K562 (cell line): ENCODE measurements around the gene DHDH. TPM values are rescaled to one million over a fixed set of nuclear protein-coding genes. Genes with fewer than 3 reads are reported as not detected.
A peak's percentile ranks its signal among the peaks of the same experiment; 100 is the strongest.

Experiments used
- ATF1 ChIP-seq, 2 experiments: fragments of 450-650 bp in 1 of 2; IDR thresholded peaks; 2 replicates each; pipeline ENCODE4 v1.6.1; 2016; ENCODE audit warnings: missing compliant biosample characterization in 1 of 2, missing genetic modification characterization in 1 of 2
- BRD9 ChIP-seq: fragments of 450-650 bp; IDR thresholded peaks from 2 replicates; pipeline ENCODE4 v1.6.1; 2018; ENCODE audit warnings: low read depth; ENCODE audit not compliant: partially characterized antibody
- CBX8 ChIP-seq: fragments of 200-600 bp; sonication (generic); IDR thresholded peaks from 2 replicates; pipeline ENCODE4 v1.6.1; 2012; ENCODE audit warnings: borderline replicate concordance, mixed run types, low read depth, mild to moderate bottlenecking, moderate library complexity, mixed read lengths, low read length, control low read depth, inconsistent platforms; ENCODE audit not compliant: poor library complexity, severe bottlenecking; ENCODE audit errors: extremely low read depth
- CXXC5 ChIP-seq: fragments of 250-450 bp; sonication (Bioruptor Pico); IDR thresholded peaks from 2 replicates; pipeline ENCODE4 v1.8.0; 2022; ENCODE audit warnings: inconsistent platforms, mild to moderate bottlenecking, moderate library complexity
- EGR1 ChIP-seq: fragments of 450-650 bp; conservative IDR thresholded peaks from 2 replicates; pipeline ENCODE4 v1.6.1; 2017; ENCODE audit warnings: mild to moderate bottlenecking
- ESRRB ChIP-seq: fragments of 250-450 bp; sonication (Bioruptor Pico); IDR thresholded peaks from 2 replicates; pipeline ENCODE4 v1.5.0; 2020; ENCODE audit warnings: mild to moderate bottlenecking, moderate library complexity, borderline replicate concordance
- KLF10 ChIP-seq: fragments of 250-450 bp; sonication (Bioruptor Pico); IDR thresholded peaks from 2 replicates; pipeline ENCODE4 v1.6.1; 2021; ENCODE audit warnings: matching md5 sums
- RAD21 ChIP-seq, 2 experiments: fragments of 250-450 bp in 1 of 2; fragments of 450-650 bp in 1 of 2; sonication (Bioruptor Pico) in 1 of 2; formaldehyde crosslinking in 1 of 2; IDR thresholded peaks in 1 of 2; conservative IDR thresholded peaks in 1 of 2; 2 replicates each; pipeline versions ENCODE4 v1.4.0 to v1.8.0; 2020 to 2022; ENCODE audit warnings: mild to moderate bottlenecking in 2 of 2, moderate library complexity in 1 of 2
- RB1 ChIP-seq: fragments of 450-650 bp; IDR thresholded peaks from 2 replicates; pipeline ENCODE4 v1.6.1; 2017; ENCODE audit warnings: low read depth, mild to moderate bottlenecking
- RNF219 ChIP-seq: fragments of 250-450 bp; sonication (Bioruptor Pico); IDR thresholded peaks from 2 replicates; pipeline ENCODE4 v1.5.0; 2022; ENCODE audit warnings: mild to moderate bottlenecking
- SMAD1 ChIP-seq: fragments of 150-350 bp; IDR thresholded peaks from 2 replicates; pipeline ENCODE4 v1.6.1; 2014; ENCODE audit warnings: low read length, low read depth; ENCODE audit not compliant: partially characterized antibody
- ZBTB8A ChIP-seq: fragments of 450-650 bp; IDR thresholded peaks from 2 replicates; pipeline ENCODE4 v1.6.1; 2018; ENCODE audit warnings: mild to moderate bottlenecking, moderate library complexity; ENCODE audit not compliant: partially characterized antibody
- ZNF239 ChIP-seq: fragments of 250-450 bp; sonication (Bioruptor Pico); IDR thresholded peaks from 2 replicates; pipeline ENCODE4 v1.4.0; 2020; ENCODE audit warnings: mild to moderate bottlenecking
- polyA plus RNA-seq, 8 experiments: library from polyadenylated mRNA; depleted of rRNA in 4 of 8; stranded (reverse) in 5 of 8; unstranded in 3 of 8; fragments of >200 nt; fragmentation: Nextera tagmentation in 2 of 8; fragmentation: Illumina TruSeq in 1 of 8; extraction: Ambion mirVana in 2 of 8; extraction: Trizol in 1 of 8; gene quantifications; 2 replicates each; pipeline versions ENCODE4 v1.2.1 to v1.2.3, GENCODE V29; 2011 to 2014; ENCODE audit warnings: inconsistent platforms in 1 of 8, missing spikeins in 1 of 8
- total RNA-seq, 7 experiments: library from RNA; depleted of rRNA in 6 of 7; stranded (reverse); fragments of >200 nt in 6 of 7; fragmentation: Illumina TruSeq in 2 of 7; extraction: Trizol in 2 of 7; gene quantifications; 2 replicates each; pipeline versions ENCODE4 v1.2.1 to v1.2.3, GENCODE V29; 2011 to 2021; ENCODE audit warnings: low replicate concordance in 1 of 7
- TF ChIP-seq, protein P1 (sequence below): IDR thresholded peaks from 2 replicates; pipeline ENCODE4 v1.6.1; 2014; ENCODE audit warnings: antibody characterized with exemption
- TF ChIP-seq, protein P2 (sequence below): fragments of 450-650 bp; IDR thresholded peaks from 2 replicates; pipeline ENCODE4 v1.6.1; 2017; ENCODE audit warnings: antibody characterized with exemption
- TF ChIP-seq, protein P3 (sequence below): IDR thresholded peaks from 2 replicates; pipeline ENCODE4 v1.6.1; 2016; ENCODE audit warnings: missing genetic modification characterization, missing compliant biosample characterization
- TF ChIP-seq, protein P4 (sequence below), 2 experiments: fragments of 450-650 bp in 1 of 2; sonication (generic) in 1 of 2; formaldehyde crosslinking; conservative IDR thresholded peaks; 2 replicates each; pipeline versions ENCODE4 v1.4.0 to v1.8.1; 2020 to 2022; ENCODE audit warnings: mild to moderate bottlenecking in 1 of 2, missing genetic modification reagents in 1 of 2
- TF ChIP-seq, protein P5 (sequence below): fragments of 450-650 bp; formaldehyde crosslinking; IDR thresholded peaks from 2 replicates; pipeline ENCODE4 v1.4.0; 2020; ENCODE audit warnings: mild to moderate bottlenecking, moderate library complexity

The DHDH gene
- total and polyA plus RNA-seq, 9 of the 15 experiments (the other 6 are each of a cell fraction or from before 2014, with no cell fraction given), result 0.37 to 1.9 (median 0.87) TPM

DNA sequence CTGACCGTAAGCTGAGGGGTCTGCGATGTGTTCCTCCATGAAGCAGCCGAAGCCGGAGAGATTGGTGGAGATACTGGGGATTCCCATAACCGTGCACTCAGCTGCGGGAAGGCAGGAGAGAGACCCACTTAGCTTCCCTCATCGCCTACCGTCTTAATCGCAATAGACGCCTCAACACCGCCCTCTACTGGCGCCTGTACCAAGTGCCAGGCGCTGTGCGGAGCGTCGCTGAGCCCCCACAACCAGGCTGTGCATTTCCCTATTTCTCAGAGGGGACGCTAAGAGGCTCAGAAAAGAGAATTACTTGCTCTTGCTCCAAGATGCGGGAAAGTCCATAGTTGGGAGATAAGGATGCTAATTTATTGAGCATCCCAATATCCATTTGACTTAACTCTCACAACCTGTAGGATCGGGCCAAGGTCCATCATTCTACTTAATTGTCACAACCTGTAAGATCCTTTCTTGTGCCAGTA is 37.5 kb downstream of the DHDH start (continued):
- TF ChIP-seq, protein P1, sequence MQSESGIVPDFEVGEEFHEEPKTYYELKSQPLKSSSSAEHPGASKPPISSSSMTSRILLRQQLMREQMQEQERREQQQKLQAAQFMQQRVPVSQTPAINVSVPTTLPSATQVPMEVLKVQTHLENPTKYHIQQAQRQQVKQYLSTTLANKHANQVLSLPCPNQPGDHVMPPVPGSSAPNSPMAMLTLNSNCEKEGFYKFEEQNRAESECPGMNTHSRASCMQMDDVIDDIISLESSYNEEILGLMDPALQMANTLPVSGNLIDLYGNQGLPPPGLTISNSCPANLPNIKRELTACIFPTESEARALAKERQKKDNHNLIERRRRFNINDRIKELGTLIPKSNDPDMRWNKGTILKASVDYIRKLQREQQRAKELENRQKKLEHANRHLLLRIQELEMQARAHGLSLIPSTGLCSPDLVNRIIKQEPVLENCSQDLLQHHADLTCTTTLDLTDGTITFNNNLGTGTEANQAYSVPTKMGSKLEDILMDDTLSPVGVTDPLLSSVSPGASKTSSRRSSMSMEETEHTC, result no peak
- no peak for TF ChIP-seq ZBTB8A
- TF ChIP-seq, protein P2, sequence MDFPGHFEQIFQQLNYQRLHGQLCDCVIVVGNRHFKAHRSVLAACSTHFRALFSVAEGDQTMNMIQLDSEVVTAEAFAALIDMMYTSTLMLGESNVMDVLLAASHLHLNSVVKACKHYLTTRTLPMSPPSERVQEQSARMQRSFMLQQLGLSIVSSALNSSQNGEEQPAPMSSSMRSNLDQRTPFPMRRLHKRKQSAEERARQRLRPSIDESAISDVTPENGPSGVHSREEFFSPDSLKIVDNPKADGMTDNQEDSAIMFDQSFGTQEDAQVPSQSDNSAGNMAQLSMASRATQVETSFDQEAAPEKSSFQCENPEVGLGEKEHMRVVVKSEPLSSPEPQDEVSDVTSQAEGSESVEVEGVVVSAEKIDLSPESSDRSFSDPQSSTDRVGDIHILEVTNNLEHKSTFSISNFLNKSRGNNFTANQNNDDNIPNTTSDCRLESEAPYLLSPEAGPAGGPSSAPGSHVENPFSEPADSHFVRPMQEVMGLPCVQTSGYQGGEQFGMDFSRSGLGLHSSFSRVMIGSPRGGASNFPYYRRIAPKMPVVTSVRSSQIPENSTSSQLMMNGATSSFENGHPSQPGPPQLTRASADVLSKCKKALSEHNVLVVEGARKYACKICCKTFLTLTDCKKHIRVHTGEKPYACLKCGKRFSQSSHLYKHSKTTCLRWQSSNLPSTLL, result no peak
- TF ChIP-seq CBX8, result no peak
- TF ChIP-seq EGR1, result no peak
- peak; percentile 49 for TF ChIP-seq BRD9
- TF ChIP-seq RNF219 (CRISPR knock-in tag), result no peak
- TF ChIP-seq, protein P3, sequence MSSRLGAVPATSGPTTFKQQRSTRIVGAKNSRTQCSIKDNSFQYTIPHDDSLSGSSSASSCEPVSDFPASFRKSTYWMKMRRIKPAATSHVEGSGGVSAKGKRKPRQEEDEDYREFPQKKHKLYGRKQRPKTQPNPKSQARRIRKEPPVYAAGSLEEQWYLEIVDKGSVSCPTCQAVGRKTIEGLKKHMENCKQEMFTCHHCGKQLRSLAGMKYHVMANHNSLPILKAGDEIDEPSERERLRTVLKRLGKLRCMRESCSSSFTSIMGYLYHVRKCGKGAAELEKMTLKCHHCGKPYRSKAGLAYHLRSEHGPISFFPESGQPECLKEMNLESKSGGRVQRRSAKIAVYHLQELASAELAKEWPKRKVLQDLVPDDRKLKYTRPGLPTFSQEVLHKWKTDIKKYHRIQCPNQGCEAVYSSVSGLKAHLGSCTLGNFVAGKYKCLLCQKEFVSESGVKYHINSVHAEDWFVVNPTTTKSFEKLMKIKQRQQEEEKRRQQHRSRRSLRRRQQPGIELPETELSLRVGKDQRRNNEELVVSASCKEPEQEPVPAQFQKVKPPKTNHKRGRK, result no peak
- TF ChIP-seq RB1, result peak; percentile 28; the same call in 1 of the 2 replicates
- no peak for TF ChIP-seq ZNF239 (CRISPR knock-in tag)
- TF ChIP-seq ATF1 (CRISPR knock-in tag; IDR thresholded peaks at IDR 0.05), result no peak
- peak; percentile 19; the same call in 1 of the 2 replicates for TF ChIP-seq ATF1 (tag; IDR thresholded peaks at IDR 0.05)
- TF ChIP-seq, protein P4, sequence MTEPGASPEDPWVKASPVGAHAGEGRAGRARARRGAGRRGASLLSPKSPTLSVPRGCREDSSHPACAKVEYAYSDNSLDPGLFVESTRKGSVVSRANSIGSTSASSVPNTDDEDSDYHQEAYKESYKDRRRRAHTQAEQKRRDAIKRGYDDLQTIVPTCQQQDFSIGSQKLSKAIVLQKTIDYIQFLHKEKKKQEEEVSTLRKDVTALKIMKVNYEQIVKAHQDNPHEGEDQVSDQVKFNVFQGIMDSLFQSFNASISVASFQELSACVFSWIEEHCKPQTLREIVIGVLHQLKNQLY (CRISPR knock-in tag; conservative IDR thresholded peaks at IDR 0.05), result no peak
- peak; percentile 45; the same call in 1 of the 2 replicates for TF ChIP-seq CXXC5 (CRISPR knock-in tag)
- TF ChIP-seq ESRRB (CRISPR knock-in tag), result no peak
- no peak for TF ChIP-seq SMAD1
- no peak for TF ChIP-seq KLF10 (CRISPR knock-in tag)
- TF ChIP-seq RAD21 (CRISPR knock-in tag; conservative IDR thresholded peaks at IDR 0.05 in 1 of 2, IDR thresholded peaks at IDR 0.05 in 1 of 2), result peak; percentile 92 to 96
- TF ChIP-seq, protein P5, sequence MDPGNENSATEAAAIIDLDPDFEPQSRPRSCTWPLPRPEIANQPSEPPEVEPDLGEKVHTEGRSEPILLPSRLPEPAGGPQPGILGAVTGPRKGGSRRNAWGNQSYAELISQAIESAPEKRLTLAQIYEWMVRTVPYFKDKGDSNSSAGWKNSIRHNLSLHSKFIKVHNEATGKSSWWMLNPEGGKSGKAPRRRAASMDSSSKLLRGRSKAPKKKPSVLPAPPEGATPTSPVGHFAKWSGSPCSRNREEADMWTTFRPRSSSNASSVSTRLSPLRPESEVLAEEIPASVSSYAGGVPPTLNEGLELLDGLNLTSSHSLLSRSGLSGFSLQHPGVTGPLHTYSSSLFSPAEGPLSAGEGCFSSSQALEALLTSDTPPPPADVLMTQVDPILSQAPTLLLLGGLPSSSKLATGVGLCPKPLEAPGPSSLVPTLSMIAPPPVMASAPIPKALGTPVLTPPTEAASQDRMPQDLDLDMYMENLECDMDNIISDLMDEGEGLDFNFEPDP, result no peak
